ENCODE measurements around the gene NTN3. TPM values are rescaled to one million over a fixed set of nuclear protein-coding genes. Genes with fewer than 3 reads are reported as not detected.

NTN3 gene
- total RNA-seq, 1 experiment from 2014 or later = 0.39 TPM

DNA sequence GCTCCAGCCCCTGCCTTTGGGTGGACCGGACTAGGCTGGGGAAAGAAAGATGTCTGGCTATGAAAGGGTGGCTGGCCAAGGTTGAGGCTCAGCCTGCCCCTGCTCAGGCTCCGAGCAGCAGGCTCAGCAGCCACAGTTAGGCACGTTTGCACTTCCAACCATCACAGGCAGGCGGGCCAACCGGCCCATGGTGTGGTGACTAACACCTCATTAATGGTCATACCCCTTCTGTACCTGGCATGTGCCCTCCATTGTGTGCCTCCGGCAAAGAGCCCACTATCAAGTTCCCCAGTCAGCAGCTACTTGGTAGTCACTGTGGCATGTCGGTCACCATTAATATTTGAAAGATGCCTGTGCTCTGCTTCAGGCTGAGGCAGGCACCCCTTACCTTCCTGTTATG is 10.6 kb downstream of the NTN3 start:
- no peak overlapping the region for H3K4me3 Mint-ChIP-seq (ENCODE audit: unreplicated experiment)
- ChIA-PET CTCF (no interaction called here), POLR2A (no interaction called here)
- Histone ChIP-seq H3K9me3 (no peaks in the 10 kb centered on the region), H3K36me3 (ENCODE audit: control insufficient read depth, insufficient read depth, low read length) (no peaks in the 10 kb centered on the region), H3K4me3 (ENCODE audit: low read depth, low read length) (no peak overlapping the region), H3K27me3 (replicated peaks; ENCODE audit: control insufficient read depth, insufficient read depth, low read length) (no peaks in the 10 kb centered on the region), H3K4me1 (no peaks in the 10 kb centered on the region)
- no peaks in the 10 kb centered on the region for H3K9me3 Mint-ChIP-seq (ENCODE audit: unreplicated experiment)
- H3K36me3 Mint-ChIP-seq (ENCODE audit: insufficient read depth, unreplicated experiment) = peaks cover 16% of the 10 kb centered on the region
- no TSS peak for BruUV-seq (replicated peaks)
- no peak overlapping the region for H3K27ac Mint-ChIP-seq (ENCODE audit: unreplicated experiment)
- DNase-seq = no peak
- H3K4me1 Mint-ChIP-seq (ENCODE audit: low read depth, unreplicated experiment) = peaks cover 17% of the 10 kb centered on the region
- no peaks in the 10 kb centered on the region for H3K27me3 Mint-ChIP-seq (ENCODE audit: insufficient read depth, unreplicated experiment)
- TF ChIP-seq, protein P1, sequence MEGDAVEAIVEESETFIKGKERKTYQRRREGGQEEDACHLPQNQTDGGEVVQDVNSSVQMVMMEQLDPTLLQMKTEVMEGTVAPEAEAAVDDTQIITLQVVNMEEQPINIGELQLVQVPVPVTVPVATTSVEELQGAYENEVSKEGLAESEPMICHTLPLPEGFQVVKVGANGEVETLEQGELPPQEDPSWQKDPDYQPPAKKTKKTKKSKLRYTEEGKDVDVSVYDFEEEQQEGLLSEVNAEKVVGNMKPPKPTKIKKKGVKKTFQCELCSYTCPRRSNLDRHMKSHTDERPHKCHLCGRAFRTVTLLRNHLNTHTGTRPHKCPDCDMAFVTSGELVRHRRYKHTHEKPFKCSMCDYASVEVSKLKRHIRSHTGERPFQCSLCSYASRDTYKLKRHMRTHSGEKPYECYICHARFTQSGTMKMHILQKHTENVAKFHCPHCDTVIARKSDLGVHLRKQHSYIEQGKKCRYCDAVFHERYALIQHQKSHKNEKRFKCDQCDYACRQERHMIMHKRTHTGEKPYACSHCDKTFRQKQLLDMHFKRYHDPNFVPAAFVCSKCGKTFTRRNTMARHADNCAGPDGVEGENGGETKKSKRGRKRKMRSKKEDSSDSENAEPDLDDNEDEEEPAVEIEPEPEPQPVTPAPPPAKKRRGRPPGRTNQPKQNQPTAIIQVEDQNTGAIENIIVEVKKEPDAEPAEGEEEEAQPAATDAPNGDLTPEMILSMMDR (IDR thresholded peaks at IDR 0.05; ENCODE audit: insufficient read depth in 1 of 2, low read depth in 1 of 2, low read length in 1 of 2, severe bottlenecking in 1 of 2, unreplicated experiment in 1 of 2) = no peak
- intact Hi-C loops (cut with micrococcal nuclease; ENCODE audit: unreplicated experiment) = no loop called here

- Histone ChIP-seq H3K27me3 (replicated peaks; ENCODE audit: control insufficient read depth, insufficient read depth, low read length) (no peaks in the 10 kb centered on the region), H3K4me3 (ENCODE audit: low read depth, low read length) (no peak overlapping the region), H3K4me1 (no peaks in the 10 kb centered on the region), H3K36me3 (ENCODE audit: control insufficient read depth, insufficient read depth, low read length) (no peaks in the 10 kb centered on the region), H3K9me3 (no peaks in the 10 kb centered on the region)
- TF ChIP-seq, protein P1 (IDR thresholded peaks at IDR 0.05; ENCODE audit: insufficient read depth in 1 of 2, low read depth in 1 of 2, low read length in 1 of 2, severe bottlenecking in 1 of 2, unreplicated experiment in 1 of 2) = no peak
- peaks cover 17% of the 10 kb centered on the region for H3K4me1 Mint-ChIP-seq (ENCODE audit: low read depth, unreplicated experiment)
- no peaks in the 10 kb centered on the region for H3K9me3 Mint-ChIP-seq (ENCODE audit: unreplicated experiment)
- no peaks in the 10 kb centered on the region for H3K27me3 Mint-ChIP-seq (ENCODE audit: insufficient read depth, unreplicated experiment)
- ChIA-PET CTCF (no interaction called here), POLR2A (no interaction called here)
- DNase-seq = no peak
- intact Hi-C loops (cut with micrococcal nuclease; ENCODE audit: unreplicated experiment) = no loop called here
- peaks cover 16% of the 10 kb centered on the region for H3K36me3 Mint-ChIP-seq (ENCODE audit: insufficient read depth, unreplicated experiment)
- H3K27ac Mint-ChIP-seq (ENCODE audit: unreplicated experiment) = no peak overlapping the region
- no peak overlapping the region for H3K4me3 Mint-ChIP-seq (ENCODE audit: unreplicated experiment)
- BruUV-seq (replicated peaks) = no TSS peak
Observed at GRCh38 chr16:2482249-2482648, 11.2 kb downstream of the NTN3 start.

DNA sequence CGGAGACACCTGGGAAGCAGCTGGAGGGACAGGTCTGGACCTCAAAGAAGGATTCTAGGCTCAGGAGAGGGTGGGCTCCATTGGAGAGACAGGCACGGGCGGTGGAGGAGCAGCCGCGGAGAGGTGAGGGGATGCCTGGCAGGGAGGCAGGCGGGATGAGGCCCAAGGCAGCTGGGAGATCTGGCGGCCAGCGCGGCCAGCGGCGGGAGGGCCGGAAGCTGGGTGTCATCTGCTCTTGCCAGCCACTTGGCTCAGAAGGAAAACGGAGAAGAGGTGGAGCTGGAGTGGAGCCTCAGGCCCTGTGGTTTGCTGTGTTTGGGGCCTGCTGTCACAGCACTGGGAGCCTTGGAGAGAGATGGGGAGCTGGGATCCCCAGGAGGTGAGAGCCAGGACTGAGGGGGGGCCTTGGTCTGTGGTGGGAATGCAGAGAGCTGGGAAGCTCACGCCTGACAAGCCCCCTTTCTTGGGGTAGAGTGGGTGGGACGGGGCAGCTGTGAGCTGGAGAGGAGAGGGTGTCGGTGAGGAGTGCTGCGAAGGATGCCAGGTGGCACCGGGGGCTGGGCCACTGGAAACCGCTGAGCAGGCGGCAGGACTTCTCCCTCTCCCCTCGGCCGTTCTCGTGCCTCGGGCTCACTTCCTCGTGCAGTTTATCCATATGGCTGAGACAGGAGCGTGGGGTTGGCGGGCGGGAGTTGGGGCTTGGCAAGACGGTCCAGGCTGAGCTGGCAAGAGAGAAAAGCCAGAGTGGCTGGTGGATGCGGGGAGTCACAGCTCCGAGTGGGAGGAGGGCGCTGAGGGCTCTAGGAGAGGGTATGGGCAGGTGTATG is 11.8 kb downstream of the NTN3 start:
- no peak overlapping the region for H3K4me3 Mint-ChIP-seq (ENCODE audit: unreplicated experiment)
- H3K36me3 Mint-ChIP-seq (ENCODE audit: insufficient read depth, unreplicated experiment) = peaks cover 16% of the 10 kb centered on the region
- no peaks in the 10 kb centered on the region for H3K36me3 ChIP-seq (ENCODE audit: control insufficient read depth, insufficient read depth, low read length)
- ChIA-PET POLR2A (no interaction called here), CTCF (no interaction called here)
- no peak overlapping the region for H3K4me3 ChIP-seq (ENCODE audit: low read depth, low read length)
- H3K27ac Mint-ChIP-seq (ENCODE audit: unreplicated experiment) = no peak overlapping the region
- no peaks in the 10 kb centered on the region for H3K9me3 Mint-ChIP-seq (ENCODE audit: unreplicated experiment)
- no peaks in the 10 kb centered on the region for H3K27me3 ChIP-seq (replicated peaks; ENCODE audit: control insufficient read depth, insufficient read depth, low read length)
- H3K4me1 ChIP-seq = no peaks in the 10 kb centered on the region
- DNase-seq = no peak
- intact Hi-C loops (cut with micrococcal nuclease; ENCODE audit: unreplicated experiment) = no loop called here
- no peaks in the 10 kb centered on the region for H3K27me3 Mint-ChIP-seq (ENCODE audit: insufficient read depth, unreplicated experiment)
- H3K9me3 ChIP-seq = no peaks in the 10 kb centered on the region
- no TSS peak for BruUV-seq (replicated peaks)
- peaks cover 17% of the 10 kb centered on the region for H3K4me1 Mint-ChIP-seq (ENCODE audit: low read depth, unreplicated experiment)
- TF ChIP-seq, protein P1 (IDR thresholded peaks at IDR 0.05; ENCODE audit: insufficient read depth in 1 of 2, low read depth in 1 of 2, low read length in 1 of 2, severe bottlenecking in 1 of 2, unreplicated experiment in 1 of 2) = no peak

Data from Caco-2 (cell line).